Adrenal gland (tissue), 12 donors: ENCODE data around the gene CYBC1. TPM values are rescaled to one million over a fixed set of nuclear protein-coding genes. Genes with fewer than 3 reads are reported as not detected.
A peak's percentile ranks its signal among the peaks of the same experiment; 100 is the strongest.

Experiments
- DNase-seq, 7 donors: peaks; one replicate each; pipeline ENCODE4 v3.0.0-alpha.2; 2019 to 2020
- H3K27ac ChIP-seq, 5 donors: fragments of 200-600 bp; sonication (generic) in 4 of 5; 1 replicate in 3 of 5; 2 replicates in 2 of 5; pipeline versions ENCODE4 v1.5.1 to v1.8.0; 2016 to 2020; ENCODE audit warnings: mild to moderate bottlenecking in 1 of 5
- H3K27me3 ChIP-seq: fragments of 200-600 bp; 2 replicates; pipeline ENCODE4 v1.8.0; 2021
- H3K36me3 ChIP-seq, 2 donors: fragments of 200-600 bp; replicated peaks in 1 of 2; 1 replicate in 1 of 2; 2 replicates in 1 of 2; pipeline versions ENCODE4 v1.5.1 to v1.8.0; 2018 to 2022
- H3K4me1 ChIP-seq, 2 donors: fragments of 200-600 bp; replicated peaks in 1 of 2; 1 replicate in 1 of 2; 2 replicates in 1 of 2; pipeline versions ENCODE4 v1.5.1 to v1.8.0; 2018 to 2021
- H3K4me3 ChIP-seq, 4 donors: fragments of 200-600 bp; sonication (generic) in 3 of 4; one replicate each; pipeline ENCODE4 v1.5.1; 2016 to 2018
- H3K9me3 ChIP-seq, 3 donors: fragments of 200-600 bp; sonication (generic) in 1 of 3; replicated peaks in 1 of 3; 1 replicate in 2 of 3; 2 replicates in 1 of 3; pipeline versions ENCODE4 v1.5.1 to v1.8.0; 2016 to 2021
- CTCF ChIP-seq, 6 experiments: fragments of 450-650 bp in 4 of 6; fragments of 200-600 bp in 2 of 6; sonication (generic) in 1 of 6; IDR thresholded peaks; 1 replicate in 5 of 6; 2 replicates in 1 of 6; pipeline versions ENCODE4 v1.5.1 to v1.8.0; 2016 to 2021; ENCODE audit warnings: antibody characterized with exemption in 6 of 6, mild to moderate bottlenecking in 2 of 6, moderate library complexity in 1 of 6
- POLR2A ChIP-seq, 2 donors: fragments of 450-650 bp; IDR thresholded peaks; one replicate each; pipeline ENCODE4 v1.6.1; 2017; ENCODE audit warnings: antibody characterized with exemption in 2 of 2, mild to moderate bottlenecking in 2 of 2, moderate library complexity in 1 of 2
- WGBS, 4 donors: extraction: QIAGEN DNeasy Blood & Tissue Kit in 2 of 4; methylation state at CpG; one replicate each; pipeline versions ENCODE4 v1.1.5 to v1.1.7; 2013 to 2017; 5-methylcytosine and 5-hydroxymethylcytosine counted together
- intact Hi-C, 2 donors: fragments of 100-400 bp; cut with DNase I; formaldehyde crosslinking; loops; one replicate each; pipeline versions ENCODE4 v1.14.1 to v1.15.0; 2022 to 2023
- polyA plus RNA-seq, 3 donors: library from polyadenylated mRNA; stranded (reverse); fragments of 200-250 nt in 2 of 3; fragments of 350-450 nt in 1 of 3; fragmentation: Illumina TruSeq in 1 of 3; extraction: RNeasy Lipid Tissue Mini Kit (QIAGEN cat#74804) in 1 of 3; gene quantifications; one replicate each; pipeline ENCODE4 v1.2.3, GENCODE V29; 2013 to 2014
- total RNA-seq, 9 donors: library from RNA; depleted of rRNA in 4 of 9; stranded (reverse); fragments of >200 nt in 4 of 9; fragments of 120-200 nt in 1 of 9; fragmentation: NEBNext Ultra II Directional in 1 of 9; extraction: Animal tissue kit (Norgen Biotek cat#: 25700) in 1 of 9; gene quantifications; one replicate each; pipeline versions ENCODE4 v1.1.0 to v1.2.4, GENCODE V29; 2013 to 2023
- donor health status: healthy with polysubstance abuse.
- donor health status: Bipolar disorder and iron deficiency.
- donor health status: DM: yes; HTN: yes; CAD: no.
- donor health status: DM: no; HTN: no; CAD: no.
- donor health status: DM: no; HTN: no; CAD: no.
- donor health status: DM: yes; HTN: yes; CAD: no.

The CYBC1 gene
- total and polyA plus RNA-seq, 12 donors, result 34.6 to 160 (median 69.9) TPM

GRCh38 chr17:82444284-82444893 is 6.2 kb downstream of the CYBC1 start:
- H3K9me3 ChIP-seq, result no peaks in the 10 kb centered on the region
- peak in 4 of 7 donors; percentile 42 to 60 (median 46) for DNase-seq
- no peaks in the 10 kb centered on the region for H3K27me3 ChIP-seq
- H3K27ac ChIP-seq, result peak overlapping the region; percentile 39 to 91 (median 72)
- H3K36me3 ChIP-seq, result peaks cover 0 to 18% of the 10 kb centered on the region in 2 donors
- no peak overlapping the region for H3K4me3 ChIP-seq
- no peak for TF ChIP-seq CTCF (IDR thresholded peaks at IDR 0.05)
- intact Hi-C loops, result no loop called here
- peaks cover 20 to 30% of the 10 kb centered on the region in 2 donors for H3K4me1 ChIP-seq
- 55 to 67% (median 60%) methylated on average over 10 to 35 of the region's 35 CpGs for WGBS, 4 donors

GRCh38 chr17:82443465-82444283 is 6.9 kb downstream of the CYBC1 start:
- intact Hi-C loops, result no loop called here
- WGBS, 4 donors, result 50 to 60% (median 58%) methylated on average over 8 to 35 of the region's 40 CpGs
- peak overlapping the region; percentile 39 to 91 (median 72) for H3K27ac ChIP-seq
- H3K36me3 ChIP-seq, result peaks cover 0 to 18% of the 10 kb centered on the region in 2 donors
- peak; percentile 84 to 97 (median 95) for DNase-seq
- H3K27me3 ChIP-seq, result no peaks in the 10 kb centered on the region
- H3K4me1 ChIP-seq, result peaks cover 20 to 25% of the 10 kb centered on the region in 2 donors
- no peaks in the 10 kb centered on the region for H3K9me3 ChIP-seq
- no peak overlapping the region for H3K4me3 ChIP-seq
- TF ChIP-seq CTCF (IDR thresholded peaks at IDR 0.05), result no peak
- TF ChIP-seq POLR2A (IDR thresholded peaks at IDR 0.05), result peak in 1 of 2 donors; percentile 43

- 74 to 78% (median 77%) methylated on average over 13 to 28 of the region's 28 CpGs for WGBS, 4 donors
- H3K27ac ChIP-seq, result peak overlapping the region in 3 of 5 donors; percentile 72 to 91 (median 76)
- intact Hi-C loops, result no loop called here
- no peaks in the 10 kb centered on the region for H3K9me3 ChIP-seq
- H3K4me3 ChIP-seq, result no peak overlapping the region
- TF ChIP-seq CTCF (IDR thresholded peaks at IDR 0.05) (no peak), POLR2A (IDR thresholded peaks at IDR 0.05) (no peak)
- peak in 1 of 7 donors; percentile 51 for DNase-seq
- H3K4me1 ChIP-seq, result peaks cover 20 to 25% of the 10 kb centered on the region in 2 donors
- H3K27me3 ChIP-seq, result no peaks in the 10 kb centered on the region
- H3K36me3 ChIP-seq, result peaks cover 0 to 18% of the 10 kb centered on the region in 2 donors
Observed at GRCh38 chr17:82442643-82443464, 7.7 kb downstream of the CYBC1 start.
